Activated T-helper 1 cell treated with anti-CD3 and anti-CD28 coated beads, Interleukin-2, amount 50 U/mL, for 16 hours (primary cell): ENCODE results near the gene ATP11A.

ENCODE experiments used
- DNase-seq, 2 donors: peaks; one replicate each; pipeline ENCODE4 v3.0.0-alpha.2; 2020; ENCODE audit warnings: low read depth in 1 of 2, low spot score in 1 of 2

Gene ATP11A

DNA sequence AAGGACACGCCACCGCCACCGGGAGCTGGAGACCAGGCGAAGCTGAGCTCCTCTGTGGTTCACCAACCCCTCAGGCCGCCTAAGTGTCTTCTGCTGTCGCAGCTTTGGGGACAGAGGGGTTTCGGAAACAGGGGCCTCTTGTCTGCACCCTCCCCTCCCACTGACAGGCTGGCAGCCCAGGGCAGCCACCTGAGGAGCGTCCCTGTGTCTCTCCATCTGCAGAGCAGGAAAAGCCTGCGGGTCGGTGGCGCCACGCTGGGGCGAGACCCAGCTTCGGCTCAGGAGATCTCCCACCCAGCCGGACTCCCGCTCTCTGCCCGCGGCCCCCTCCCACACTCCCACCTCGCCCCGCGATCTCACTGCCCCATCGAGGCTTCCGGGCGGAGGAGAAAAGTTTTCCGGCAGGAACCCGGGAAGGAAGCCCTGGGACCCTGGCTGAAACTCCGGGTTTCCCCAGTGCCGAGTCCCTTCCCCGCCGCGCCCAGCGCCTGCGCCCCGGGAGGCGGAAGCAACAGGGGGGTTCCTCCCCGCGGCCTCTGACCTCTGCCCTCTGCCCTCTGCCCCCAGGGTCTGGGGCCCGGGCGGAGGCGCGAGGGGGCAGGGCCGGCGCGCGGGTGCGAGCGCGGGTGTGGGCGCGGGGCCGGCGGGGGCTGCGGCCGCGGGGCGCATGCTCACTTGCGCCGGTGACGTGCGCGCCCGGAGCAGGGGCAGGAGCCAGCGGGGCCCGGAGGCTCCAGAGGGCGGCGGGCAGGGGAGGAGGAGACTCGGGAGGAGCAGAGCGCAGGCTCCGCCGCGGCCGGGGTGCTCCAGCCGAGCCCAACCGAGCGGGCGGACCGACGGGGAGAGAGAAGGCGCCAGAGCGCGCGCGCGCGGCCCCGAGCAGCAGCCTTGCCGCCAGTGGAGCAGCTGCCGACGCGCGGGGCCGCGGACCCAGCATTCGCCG, at the start of gene ATP11A:
Gene ATP11A (plus strand): TSS at position 736 of the 943 bp plus-strand sequence. CDS start 379 bp downstream, outside the sequence.
- DNase-seq = peak; percentile 57 to 64

DNA sequence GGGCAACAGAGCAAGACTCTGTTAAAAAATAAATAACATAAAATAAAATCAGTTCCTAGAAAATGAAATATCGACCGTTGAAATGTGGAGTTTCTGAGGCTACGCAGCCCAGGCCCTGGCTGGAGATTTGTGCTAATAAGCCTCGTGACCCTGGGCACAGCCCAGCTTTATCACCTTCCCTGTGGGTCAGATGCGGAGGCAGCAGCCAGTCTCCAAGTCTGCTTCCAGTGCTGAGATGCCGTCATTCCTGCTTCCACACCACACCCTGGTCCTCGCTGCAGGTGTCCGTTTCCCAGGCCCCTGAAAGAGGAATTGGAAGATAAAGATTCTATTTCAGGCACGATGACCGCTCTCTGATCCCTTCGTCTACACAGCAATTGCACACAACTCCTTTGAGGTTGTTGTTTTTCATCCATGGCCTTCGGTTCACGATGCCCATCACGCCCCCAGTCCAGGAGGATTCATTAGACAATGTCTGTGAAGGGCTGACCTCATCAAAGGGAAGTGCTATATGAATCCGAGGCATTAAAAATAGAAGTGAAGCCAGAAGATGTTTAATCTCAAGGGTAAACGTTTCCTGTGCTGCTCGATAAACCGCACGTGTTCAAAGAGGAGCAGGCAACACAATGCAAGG, 48.3 kb upstream of the ATP11A start:
- DNase-seq = no peak

DNA sequence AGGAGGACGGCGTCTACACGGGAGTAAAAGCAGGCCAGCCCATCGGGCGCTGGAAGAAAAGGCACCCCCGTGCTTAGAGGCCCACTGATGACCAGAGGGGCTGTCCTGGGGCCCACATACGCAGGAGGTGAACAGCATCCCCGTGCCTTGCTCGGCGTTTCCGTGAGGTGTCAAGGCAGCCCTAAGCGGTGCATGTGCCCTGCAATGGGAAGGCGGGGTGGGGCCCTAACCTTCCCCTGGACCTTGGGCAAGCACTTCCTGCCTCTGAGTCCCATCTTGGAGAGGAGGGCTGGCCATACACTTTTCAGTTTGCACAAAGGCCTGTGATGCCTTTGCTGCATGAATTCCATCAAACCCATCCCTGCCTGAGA, 47.8 kb upstream of the ATP11A start:
- no peak for DNase-seq

DNA sequence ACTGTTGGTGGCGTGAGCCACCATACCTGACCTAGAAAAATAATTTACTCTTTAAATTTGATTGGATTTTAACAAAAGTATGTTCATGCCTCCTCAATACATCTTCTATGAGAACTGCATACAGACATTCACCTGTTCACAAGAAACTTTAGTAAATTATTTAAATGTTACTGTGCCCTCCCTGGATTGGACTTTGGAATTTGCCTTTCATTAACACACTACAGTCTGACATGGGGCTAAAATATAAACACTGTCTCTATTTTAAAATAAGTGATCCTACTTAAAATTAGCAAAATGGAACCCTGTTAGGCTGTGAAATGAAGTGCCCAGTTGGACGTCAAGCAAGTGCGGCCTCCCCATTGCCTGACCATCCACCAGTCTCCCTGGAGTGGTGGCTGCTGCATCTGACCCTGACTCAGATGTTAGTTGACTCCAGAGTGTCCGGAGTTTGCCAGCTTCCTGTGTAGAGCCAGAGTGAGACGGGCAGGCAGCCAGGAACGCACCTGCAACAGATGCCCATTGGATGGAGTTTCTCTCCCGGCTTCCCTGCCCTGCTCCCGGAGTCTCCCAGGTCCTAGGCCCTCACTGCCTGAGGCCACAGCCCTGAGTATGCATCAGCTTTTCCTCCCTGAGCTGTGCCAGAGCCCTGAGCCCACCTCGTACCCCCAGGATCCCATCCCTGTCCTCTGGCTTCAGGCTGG, 45.9 kb upstream of the ATP11A start:
- DNase-seq = no peak

DNA sequence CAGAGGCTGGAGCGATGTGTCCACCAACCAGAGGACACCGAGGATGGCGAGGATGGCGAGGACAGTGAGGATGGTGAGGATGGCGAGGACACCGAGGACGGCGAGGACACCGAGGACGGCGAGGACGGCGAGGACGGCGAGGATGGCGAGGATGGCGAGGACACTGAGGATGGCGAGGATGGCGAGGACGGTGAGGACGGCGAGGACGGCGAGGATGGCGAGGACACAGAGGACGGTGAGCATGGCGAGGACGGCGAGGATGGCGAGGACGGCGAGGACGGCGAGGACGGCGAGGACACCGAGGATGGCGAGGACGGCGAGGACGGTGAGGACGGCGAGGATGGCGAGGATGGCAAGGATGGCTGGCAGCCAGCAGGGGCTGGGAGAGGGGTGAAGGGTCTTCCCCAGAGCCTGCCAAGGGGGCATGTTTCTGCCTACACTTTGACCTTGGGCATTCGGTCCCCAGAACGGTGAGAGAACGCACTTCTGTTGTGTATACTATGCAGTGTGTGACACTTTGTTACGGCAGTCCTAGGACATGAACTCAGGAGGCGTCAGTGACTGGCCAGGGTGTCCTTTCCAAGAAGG, 44.4 kb upstream of the ATP11A start:
- DNase-seq = no peak

DNA sequence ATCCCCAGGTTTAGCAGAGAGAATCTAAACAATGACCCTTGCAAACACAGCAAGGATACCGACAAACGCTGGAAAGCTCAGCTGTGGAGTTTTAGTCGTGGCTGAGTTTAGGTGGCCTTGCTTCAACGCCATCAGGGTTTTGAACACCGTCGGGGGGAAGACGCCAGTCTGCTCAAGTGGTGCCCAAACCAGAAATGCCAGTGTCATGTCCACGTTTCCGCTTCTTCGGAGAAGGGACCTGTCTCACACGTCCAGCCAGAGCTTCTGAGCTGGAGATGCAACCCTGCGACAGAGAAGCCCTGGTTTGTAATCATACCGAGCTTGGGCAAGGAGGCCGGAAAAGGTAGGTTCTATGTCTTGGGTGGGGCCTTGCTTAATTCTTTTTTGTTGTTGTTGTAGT, 42.6 kb upstream of the ATP11A start:
- DNase-seq = no peak

DNA sequence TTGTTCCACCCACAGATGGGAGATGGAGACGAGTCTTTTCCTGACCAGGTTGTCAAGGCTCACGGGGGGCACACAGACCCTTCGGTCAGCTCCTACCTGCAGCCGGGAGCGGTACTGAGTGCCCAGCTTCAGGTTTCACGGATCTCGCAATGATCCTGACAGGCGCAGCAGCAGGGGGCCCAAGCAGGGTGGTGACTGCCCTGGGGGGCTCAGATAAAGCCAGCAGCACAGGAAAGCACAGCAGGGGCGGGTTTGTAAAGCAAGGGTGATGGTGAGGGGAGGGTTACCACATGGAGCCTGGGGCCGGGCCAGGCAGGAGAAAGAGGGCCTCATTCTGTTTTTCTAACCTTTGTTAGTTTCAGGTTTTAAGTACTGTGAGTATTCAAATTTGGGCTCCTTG, 41.7 kb upstream of the ATP11A start:
- no peak for DNase-seq

DNA sequence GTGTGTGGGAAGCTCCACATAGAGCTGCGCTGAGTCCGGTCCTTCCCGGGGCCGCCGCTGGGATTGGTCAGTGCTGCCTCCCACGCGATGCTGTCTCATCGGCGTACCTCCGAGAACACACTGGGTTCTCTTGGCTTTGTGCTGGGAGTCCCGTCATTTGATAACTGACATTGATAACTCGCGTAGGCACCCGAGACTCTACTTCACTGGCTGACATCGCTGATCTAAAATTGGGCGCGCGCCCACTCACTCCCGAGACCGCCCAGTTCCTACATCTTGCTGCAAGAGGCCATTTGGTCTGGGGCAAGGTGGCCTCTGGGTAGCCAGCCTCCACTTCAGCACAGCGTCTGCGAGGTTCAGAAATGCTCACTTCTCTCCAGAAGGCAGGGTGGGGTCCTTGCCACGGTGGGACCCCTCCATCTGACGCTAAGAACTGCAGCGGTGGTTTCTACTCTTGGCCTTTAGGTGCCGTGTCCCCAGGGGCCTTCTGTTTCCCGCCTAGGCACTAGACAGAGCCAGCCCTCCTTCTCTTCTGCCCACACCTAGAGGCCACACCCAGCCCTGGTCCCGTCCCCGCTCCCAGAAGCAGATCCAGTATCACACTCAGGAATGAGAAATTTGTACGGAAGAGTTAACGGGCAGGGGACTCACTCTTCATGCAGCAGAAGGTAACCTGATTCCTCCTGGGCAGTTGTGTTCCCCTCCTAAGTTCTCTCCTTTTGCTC, 40.7 kb upstream of the ATP11A start:
- no peak for DNase-seq

DNA sequence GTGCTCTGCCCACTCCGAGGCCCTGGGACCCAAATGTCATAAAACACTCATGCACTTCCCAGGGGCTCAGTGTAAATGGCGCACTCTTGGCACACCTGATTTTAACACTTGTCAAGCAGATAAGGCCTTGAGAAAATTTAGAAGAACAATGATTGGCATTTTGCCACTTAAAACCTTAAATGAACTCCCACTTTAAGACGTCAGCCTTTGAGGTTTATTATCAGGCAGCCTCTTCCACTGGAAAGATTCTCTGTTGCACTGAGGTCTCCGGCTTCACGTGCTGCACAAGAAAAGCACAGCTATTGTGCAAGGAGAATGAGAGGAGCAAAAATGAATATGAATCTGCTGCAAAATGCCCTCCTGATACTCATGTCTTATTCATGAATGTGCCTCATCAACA, 38.5 kb upstream of the ATP11A start:
- no peak for DNase-seq

DNA sequence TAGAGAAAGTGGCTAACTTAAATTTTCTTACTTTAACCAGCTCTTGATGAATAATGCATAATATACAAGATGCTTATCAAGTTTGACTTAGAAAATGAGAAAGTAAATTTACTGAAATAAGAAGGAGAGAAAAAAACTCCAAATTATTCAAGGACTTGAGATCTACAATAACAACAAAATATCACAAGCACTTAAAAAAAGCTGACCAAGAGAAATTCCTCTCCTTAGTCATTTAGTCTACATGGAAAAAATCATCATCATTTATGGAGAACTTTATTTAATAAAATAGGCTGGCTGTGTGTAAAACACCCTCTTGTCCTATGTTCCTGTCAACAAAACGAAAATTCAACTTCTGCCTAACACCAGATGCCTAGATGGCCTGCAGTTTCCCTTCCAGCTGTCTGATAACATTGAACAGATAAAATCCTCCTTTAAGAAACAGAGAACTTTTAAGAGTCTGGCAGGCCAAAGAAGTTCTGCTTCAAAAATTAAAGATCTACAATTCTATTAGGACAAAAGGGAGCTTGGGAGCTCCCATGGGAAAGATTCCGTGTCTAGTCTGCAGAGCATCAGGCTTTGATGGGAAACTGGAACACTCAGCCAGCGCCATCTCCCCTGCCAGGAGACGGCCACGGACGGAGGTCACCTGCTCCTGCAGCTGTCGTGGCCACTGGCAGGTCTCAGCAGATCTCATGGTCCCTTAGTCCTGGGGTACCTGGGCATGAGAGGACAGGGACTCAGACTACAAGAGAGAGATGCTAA, 37.9 kb upstream of the ATP11A start:
- DNase-seq = no peak

DNA sequence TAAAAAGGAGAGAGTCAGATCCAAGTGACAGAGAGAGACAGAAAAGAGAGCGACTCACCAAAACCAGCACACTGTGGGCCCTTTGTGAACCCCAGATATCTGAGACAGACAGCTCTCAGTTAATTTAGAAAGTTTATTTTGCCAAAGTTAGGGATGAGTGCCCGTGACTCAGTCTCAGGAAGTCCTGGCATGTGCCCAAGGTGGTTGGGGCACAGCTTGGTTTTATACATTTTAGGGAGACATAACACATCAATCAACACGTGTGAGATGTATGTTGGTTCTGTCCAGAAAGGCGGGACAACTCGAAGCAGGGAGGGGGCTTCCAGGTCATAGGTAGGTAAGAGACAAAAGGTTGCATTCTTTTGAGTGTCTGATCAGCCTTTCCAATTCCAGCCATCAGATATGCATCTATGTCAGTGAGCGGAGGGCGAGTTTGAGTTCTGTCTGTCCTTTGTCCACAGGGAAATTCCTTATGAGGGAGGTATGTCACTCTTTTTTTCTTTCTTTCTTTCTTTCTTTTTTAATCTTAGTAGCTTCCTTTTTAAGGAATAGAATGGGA, 37.2 kb upstream of the ATP11A start:
- no peak for DNase-seq

DNA sequence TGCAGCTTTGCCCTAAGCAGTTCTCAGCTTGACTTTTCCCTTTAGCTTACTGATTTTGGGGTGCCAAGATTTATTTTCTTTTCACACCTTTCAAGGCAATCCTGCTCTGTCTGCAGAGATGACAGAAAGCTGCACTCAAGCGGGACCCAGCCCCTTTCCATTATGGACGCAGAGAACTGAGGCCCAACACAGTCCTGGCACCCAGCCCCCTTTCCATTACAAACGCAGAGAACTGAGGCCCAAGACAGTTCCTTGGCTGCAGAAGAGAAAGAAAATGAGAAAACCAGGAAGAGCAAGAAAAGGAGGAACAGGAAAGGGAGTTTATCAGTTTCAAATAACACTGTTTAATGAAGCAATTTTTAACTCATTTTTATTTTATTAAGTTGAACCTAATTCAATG, 36.8 kb upstream of the ATP11A start:
- DNase-seq = no peak

DNA sequence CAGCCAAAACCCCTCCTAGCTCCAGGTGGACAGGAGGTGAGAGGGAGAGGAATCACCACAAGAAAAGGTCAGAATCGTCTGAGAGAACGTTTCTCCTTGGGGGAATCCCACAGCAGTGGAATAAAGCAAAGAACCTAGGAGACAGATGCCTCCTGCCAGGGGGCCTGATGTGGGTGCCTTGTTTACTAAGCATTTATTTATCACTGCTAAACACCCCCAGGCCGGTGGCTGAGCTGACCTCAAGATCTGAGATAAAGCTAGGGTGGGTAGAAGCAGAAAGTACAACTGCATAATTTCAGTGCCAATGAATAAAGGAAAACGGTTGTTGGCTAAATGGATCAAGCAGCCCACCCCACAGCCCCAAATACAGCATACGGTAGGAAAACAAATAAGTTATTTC, 33.9 kb upstream of the ATP11A start:
- no peak for DNase-seq

DNA sequence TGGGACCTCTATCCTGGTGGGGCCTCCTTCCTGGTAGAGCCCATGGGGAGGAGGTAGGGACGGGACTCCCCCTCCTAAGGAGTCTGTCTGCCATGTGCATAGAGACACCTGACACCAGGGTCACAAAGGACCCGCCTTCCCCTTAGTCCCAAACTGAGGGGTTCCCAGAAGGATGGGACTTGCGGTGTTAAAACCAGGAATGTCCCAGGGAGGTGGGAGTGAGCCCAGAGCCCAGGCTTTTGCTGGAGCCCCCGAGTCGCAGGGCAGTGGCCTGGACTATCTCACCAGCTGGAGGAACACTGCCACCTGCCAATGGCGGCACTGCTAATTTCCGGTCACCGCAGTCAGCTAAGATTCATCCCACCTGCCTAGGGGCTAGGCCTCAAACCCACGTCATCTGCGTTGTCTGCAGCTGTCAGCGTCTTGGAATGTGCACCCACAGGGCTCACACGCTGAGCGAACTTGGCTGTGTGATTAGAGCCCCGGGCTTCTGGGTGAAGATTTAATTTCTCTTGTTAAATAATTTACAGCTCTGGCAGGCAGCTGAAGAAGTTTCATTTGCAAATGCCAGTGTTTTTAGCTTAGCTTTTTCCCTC, 31.9 kb upstream of the ATP11A start:
- DNase-seq = no peak

DNA sequence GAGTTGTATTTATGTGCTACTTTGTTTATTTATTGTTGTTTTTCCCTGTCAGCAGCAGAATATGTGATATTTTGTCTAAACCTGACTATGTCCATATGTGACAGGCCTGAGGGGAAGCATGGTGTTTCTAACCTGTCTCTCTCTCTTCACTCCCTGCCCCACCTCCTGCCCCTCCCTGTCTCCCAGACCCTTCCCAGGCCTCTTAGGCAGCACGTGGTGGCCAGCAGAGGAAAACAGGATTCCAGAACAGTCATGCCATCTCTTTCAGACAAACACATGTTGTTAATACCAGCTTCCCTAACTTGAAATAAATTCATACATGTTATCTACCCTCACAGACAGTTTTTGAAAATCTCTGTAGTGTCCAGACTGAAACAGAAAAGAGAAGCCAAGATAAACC, 31.0 kb upstream of the ATP11A start:
- DNase-seq = no peak

DNA sequence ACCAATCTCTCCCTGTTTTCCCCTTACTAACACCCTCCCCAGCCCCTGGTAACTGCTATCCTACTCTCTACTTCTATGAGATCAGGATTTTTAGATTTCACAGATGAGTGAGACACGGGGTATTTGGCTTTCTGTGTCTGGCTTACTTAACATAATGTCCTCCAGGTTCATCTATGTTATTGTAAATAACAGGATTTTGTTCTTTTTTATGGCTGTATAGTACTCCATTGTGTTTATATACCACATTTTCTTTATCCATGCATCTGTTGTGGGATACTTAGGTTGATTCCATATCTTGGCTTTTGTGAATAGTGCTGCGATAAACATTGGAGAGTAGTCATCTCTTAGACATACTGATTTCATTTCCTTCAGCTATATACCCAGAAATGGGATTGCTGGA, 28.5 kb upstream of the ATP11A start:
- no peak for DNase-seq

DNA sequence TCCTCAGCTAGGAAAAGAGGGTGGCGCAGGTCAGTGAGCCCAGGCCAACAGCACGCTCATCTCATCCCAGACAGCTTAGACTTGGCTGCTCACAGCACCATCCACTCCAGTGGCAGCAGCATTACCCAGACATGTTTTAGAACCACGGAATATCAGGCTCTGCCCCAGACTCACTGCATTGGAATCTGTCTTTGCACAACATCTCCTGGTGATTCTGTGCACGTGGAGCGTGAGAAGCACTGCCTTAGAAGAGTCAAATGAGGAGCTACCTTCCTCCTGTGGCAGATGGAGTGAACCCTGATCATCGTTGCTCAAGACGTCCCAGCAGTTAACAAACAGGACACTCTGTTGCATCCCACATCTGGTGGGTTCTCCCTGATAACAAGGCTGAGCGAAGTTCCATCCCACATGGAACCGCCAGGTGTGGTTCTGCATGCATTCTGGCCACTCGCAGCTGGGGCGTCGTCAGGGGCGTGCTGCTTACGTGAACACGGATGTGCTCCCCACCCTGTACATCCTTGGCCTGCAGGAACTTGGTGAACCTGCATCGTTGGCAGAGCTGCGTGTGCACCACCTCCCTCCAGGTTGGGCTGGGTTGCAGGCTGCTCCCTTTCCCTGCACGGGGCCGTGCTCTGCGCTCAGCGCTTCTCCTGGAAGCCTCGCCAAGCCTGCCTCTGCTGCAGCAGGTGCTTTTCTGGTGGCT, 25.2 kb upstream of the ATP11A start:
- DNase-seq = no peak

DNA sequence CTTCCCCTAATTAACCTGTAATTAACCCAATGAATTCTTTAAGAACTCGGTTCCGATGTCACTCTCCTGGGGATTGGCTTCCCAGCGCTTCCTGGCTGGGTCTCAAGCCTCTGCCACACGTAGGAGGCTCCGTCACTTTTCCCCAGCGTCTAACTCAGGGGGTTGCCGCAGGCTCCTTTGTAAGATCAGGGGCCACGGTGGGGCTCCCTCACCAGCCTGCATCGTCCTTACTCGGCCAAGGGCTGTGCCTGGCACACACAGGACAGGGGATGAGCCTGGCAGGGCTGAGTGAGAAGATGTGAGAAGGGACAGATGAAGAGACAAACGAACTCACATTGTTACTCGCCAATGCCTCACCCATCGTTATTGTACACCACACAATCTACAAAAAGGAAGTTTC, 20.9 kb upstream of the ATP11A start:
- no peak for DNase-seq
